Thoracic aorta (tissue), 2 donors: ENCODE results near the gene HLA-DQB2. TPM values are rescaled to one million over a fixed set of nuclear protein-coding genes. Genes with fewer than 3 reads are reported as not detected.
"Not testable (repeated sequence)": the region's sequence is repeated elsewhere in the genome, so short reads cannot be mapped to it uniquely, and the experiment has no call there.

Experiments
- ATAC-seq: fragments of 150-250 bp; one replicate; pipeline ENCODE4 v1.8.0; 2017; ENCODE audit warnings: low read depth; ENCODE audit not compliant: insufficient number of reproducible peaks, low FRiP score
- DNase-seq: peaks from one replicate; pipeline ENCODE4 v3.0.0-alpha.2; 2020; ENCODE audit warnings: low spot score
- H3K27ac ChIP-seq, 2 donors: fragments of 200-600 bp; sonication (generic); 1 replicate in 1 of 2; 2 replicates in 1 of 2; pipeline ENCODE4 v1.5.1; 2016; ENCODE audit warnings: mild to moderate bottlenecking in 2 of 2, moderate library complexity in 2 of 2
- H3K27me3 ChIP-seq: fragments of 200-600 bp; sonication (generic); replicated peaks from 2 replicates; pipeline ENCODE4 v1.6.0; 2016; ENCODE audit warnings: mild to moderate bottlenecking; ENCODE audit not compliant: insufficient read depth
- H3K36me3 ChIP-seq: fragments of 200-600 bp; sonication (generic); one replicate; pipeline ENCODE4 v1.5.1; 2016
- H3K4me1 ChIP-seq, 2 donors: fragments of 200-600 bp; sonication (generic); 1 replicate in 1 of 2; 2 replicates in 1 of 2; pipeline versions ENCODE4 v1.5.1 to v1.6.0; 2016; ENCODE audit warnings: low read depth in 2 of 2, mild to moderate bottlenecking in 1 of 2; ENCODE audit not compliant: control insufficient read depth in 1 of 2
- H3K4me3 ChIP-seq: fragments of 200-600 bp; sonication (generic); 2 replicates; pipeline ENCODE4 v1.5.1; 2016; ENCODE audit warnings: mild to moderate bottlenecking
- H3K9me3 ChIP-seq: fragments of 200-600 bp; sonication (generic); 2 replicates; pipeline ENCODE4 v1.5.1; 2016
- CTCF ChIP-seq: fragments of 200-600 bp; sonication (generic); IDR thresholded peaks from one replicate; pipeline ENCODE4 v1.5.1; 2019; ENCODE audit warnings: antibody characterized with exemption
- total RNA-seq, 2 donors: library from RNA; depleted of rRNA; stranded (reverse); fragments of >200 nt; gene quantifications; one replicate each; pipeline versions ENCODE4 v1.1.0 to v1.2.3, GENCODE V29; 2016

HLA-DQB2 gene
- total RNA-seq, 2 donors from 2014 or later, result 2.4 TPM; not detected in 1

DNA sequence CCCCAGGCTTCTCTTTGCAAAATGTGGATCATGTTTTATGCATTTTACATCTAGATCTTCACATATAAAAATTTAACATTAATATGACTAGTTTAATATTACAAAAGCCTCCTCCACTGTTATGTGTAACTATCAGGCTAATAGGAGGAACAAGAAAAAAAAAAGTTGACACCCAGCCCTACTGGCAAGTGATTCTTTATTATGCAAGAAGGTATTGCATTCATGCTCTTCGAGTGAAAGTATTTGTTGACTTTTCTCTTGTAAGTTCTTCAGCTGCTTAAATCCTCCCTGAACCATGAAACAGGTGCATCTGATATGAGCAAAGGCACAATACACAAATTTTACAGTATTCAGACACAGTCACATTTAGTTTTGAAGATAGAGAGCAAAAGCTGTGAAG is 716 bp upstream of the HLA-DQB2 start:
- H3K9me3 ChIP-seq, result no peaks in the 10 kb centered on the region
- no peak for ATAC-seq
- no peaks in the 10 kb centered on the region for H3K27me3 ChIP-seq

DNA sequence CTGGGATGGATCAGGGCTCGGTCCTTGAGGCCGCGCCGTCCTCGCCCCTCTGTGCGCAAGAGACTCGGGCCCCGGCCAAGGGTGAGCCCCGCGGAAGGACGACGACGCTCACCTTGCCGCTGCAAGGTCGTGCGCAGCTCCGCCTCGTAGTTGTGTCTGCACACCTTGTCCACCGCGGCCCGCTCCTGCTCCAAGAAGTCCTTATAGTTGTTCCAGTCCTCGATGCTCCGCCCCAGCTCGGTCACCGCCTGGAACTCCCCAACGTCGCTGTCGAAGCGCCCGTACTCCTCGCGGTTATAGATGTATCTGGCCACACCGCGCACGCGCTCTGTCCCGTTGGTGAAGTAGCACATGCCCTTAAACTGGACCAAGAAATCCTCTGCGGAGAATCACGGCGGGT is 1.8 kb downstream of the HLA-DQB2 start:
- DNase-seq, result no peak
- H3K4me1 ChIP-seq, result no peaks in the 10 kb centered on the region
- ATAC-seq, result no peak
- no peak for TF ChIP-seq CTCF
- H3K27ac ChIP-seq, result no peak overlapping the region
- no peak overlapping the region for H3K4me3 ChIP-seq
- no peaks in the 10 kb centered on the region for H3K27me3 ChIP-seq
- H3K9me3 ChIP-seq, result no peaks in the 10 kb centered on the region
- no peaks in the 10 kb centered on the region for H3K36me3 ChIP-seq

More for the DNA sequence above, 716 bp upstream of the HLA-DQB2 start:
- no peaks in the 10 kb centered on the region for H3K4me1 ChIP-seq
- H3K36me3 ChIP-seq, result no peaks in the 10 kb centered on the region
- H3K4me3 ChIP-seq, result no peak overlapping the region
- DNase-seq, result no peak
- TF ChIP-seq CTCF, result no peak
- H3K27ac ChIP-seq, result no peak overlapping the region

- no peak for DNase-seq
- Histone ChIP-seq H3K36me3 (no peaks in the 10 kb centered on the region), H3K4me3 (no peak overlapping the region), H3K4me1 (no peaks in the 10 kb centered on the region), H3K27me3 (no peaks in the 10 kb centered on the region), H3K9me3 (no peaks in the 10 kb centered on the region), H3K27ac (no peak overlapping the region)
- no peak for TF ChIP-seq CTCF
- no peak for ATAC-seq
Measured at GRCh38 chr6:32761072-32761471, 2.3 kb downstream of the HLA-DQB2 start.

DNA sequence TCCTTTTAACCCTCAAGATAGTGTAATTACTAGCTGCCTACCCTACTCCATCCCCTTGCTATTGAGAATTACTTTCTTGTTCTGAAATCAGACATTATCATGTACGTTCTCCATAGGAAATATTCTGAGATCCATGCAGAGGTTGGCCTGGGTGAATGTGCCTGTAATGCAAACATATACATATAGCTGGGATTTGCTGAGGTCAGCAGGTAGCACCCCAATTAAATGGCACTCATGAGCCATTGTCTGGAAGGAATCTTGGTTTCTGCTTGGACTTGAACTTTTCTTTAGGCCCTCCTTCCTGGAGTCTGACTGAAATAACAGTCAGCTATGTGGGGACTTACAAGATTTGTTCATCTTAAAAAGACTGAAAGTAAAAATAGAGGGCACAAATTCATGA is 3.7 kb downstream of the HLA-DQB2 start:
- no peaks in the 10 kb centered on the region for H3K27me3 ChIP-seq
- ATAC-seq, result no peak
- H3K36me3 ChIP-seq, result no peaks in the 10 kb centered on the region
- no peak overlapping the region for H3K4me3 ChIP-seq
- no peaks in the 10 kb centered on the region for H3K9me3 ChIP-seq
- no peak overlapping the region for H3K27ac ChIP-seq
- DNase-seq, result no peak
- TF ChIP-seq CTCF, result no peak
- no peaks in the 10 kb centered on the region for H3K4me1 ChIP-seq

DNA sequence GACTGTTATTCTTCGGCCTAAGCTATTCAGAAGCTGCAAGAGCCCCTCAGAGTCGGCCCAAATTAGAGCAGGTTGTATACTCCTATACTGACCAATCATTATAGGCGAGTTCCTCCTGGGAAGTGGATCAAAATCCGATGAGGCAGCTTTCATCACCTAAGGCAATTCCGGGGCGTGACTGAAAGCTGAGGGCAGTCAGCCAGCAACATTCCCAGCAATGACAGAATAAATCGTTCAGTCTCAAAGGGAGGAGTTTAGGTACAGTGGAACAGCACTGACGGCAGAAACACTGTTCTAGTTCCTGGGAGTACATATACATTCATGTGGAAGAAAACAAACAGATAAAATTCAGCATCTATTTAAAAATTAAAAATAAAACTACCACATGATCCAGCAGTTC is 10.8 kb downstream of the HLA-DQB2 start:
- Histone ChIP-seq H3K9me3 (no peaks in the 10 kb centered on the region), H3K36me3 (no peaks in the 10 kb centered on the region), H3K27me3 (no peaks in the 10 kb centered on the region), H3K27ac (no peak overlapping the region), H3K4me1 (no peaks in the 10 kb centered on the region), H3K4me3 (no peak overlapping the region)
- ATAC-seq (no peak), DNase-seq (no peak)
- no peak for TF ChIP-seq CTCF

DNA sequence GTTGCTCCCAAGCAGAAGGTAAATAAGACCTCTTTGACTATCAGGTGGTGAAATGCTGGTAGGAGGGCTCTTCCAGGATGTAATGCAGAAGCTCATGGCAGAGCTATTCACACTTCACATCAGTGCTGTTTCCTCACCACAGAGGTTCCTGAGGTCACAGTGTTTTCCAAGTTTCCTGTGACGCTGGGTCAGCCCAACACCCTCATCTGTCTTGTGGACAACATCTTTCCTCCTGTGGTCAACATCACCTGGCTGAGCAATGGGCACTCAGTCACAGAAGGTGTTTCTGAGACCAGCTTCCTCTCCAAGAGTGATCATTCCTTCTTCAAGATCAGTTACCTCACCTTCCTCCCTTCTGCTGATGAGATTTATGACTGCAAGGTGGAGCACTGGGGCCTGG is 17.7 kb downstream of the HLA-DQB2 start:
- not testable (repeated sequence) for H3K4me1 ChIP-seq, H3K4me3 ChIP-seq, H3K27ac ChIP-seq, H3K36me3 ChIP-seq, H3K27me3 ChIP-seq, ATAC-seq, H3K9me3 ChIP-seq, DNase-seq
